ENCODE results near the gene PFDN1. TPM values are rescaled to one million over a fixed set of nuclear protein-coding genes. Genes with fewer than 3 reads are reported as not detected.

The PFDN1 gene
- total and polyA plus RNA-seq, 7 donors = 35.9 to 115 (median 55.0) TPM

DNA sequence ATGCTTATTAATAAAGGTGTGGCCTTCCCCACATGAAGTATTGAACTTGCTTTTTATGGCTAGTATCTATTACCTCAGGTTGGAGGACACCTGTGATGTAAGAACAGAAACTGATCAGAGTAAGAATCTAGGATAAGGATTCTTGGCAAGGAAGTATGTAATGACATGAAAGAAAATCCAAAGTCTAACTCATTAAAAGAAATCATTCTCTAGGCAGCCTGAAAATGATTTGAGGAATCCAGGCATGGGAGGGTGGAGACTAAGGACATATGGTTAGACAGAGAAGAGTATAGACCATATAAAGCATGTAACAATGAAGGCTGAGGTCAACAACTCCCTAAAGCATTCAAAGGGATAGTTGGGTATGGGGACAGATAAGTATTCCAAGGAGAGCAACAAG lies 32.9 kb downstream of the PFDN1 start:
- ATAC-seq (no peak), DNase-seq (no peak)
- H3K27ac ChIP-seq = no peak overlapping the region
- H3K27me3 ChIP-seq (ENCODE audit: insufficient read depth in 3 of 3, low read length in 2 of 3) = no peaks in the 10 kb centered on the region
- H3K4me1 ChIP-seq = peaks cover 25% of the 10 kb centered on the region
- H3K36me3 ChIP-seq (ENCODE audit: insufficient read depth in 1 of 2, low read depth in 1 of 2) = no peaks in the 10 kb centered on the region
- H3K9me3 ChIP-seq = no peaks in the 10 kb centered on the region
- intact Hi-C loops (cut with DNase I) = no loop called here
- no peak overlapping the region for H3K4me3 ChIP-seq
- TF ChIP-seq, protein P1, sequence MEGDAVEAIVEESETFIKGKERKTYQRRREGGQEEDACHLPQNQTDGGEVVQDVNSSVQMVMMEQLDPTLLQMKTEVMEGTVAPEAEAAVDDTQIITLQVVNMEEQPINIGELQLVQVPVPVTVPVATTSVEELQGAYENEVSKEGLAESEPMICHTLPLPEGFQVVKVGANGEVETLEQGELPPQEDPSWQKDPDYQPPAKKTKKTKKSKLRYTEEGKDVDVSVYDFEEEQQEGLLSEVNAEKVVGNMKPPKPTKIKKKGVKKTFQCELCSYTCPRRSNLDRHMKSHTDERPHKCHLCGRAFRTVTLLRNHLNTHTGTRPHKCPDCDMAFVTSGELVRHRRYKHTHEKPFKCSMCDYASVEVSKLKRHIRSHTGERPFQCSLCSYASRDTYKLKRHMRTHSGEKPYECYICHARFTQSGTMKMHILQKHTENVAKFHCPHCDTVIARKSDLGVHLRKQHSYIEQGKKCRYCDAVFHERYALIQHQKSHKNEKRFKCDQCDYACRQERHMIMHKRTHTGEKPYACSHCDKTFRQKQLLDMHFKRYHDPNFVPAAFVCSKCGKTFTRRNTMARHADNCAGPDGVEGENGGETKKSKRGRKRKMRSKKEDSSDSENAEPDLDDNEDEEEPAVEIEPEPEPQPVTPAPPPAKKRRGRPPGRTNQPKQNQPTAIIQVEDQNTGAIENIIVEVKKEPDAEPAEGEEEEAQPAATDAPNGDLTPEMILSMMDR (IDR thresholded peaks at IDR 0.05) = no peak

- DNase-seq = no peak
- H3K4me1 ChIP-seq = peaks cover 31% of the 10 kb centered on the region
- intact Hi-C loops (cut with DNase I) = no loop called here
Measured at GRCh38 chr5:140267559-140268018, 35.3 kb downstream of the PFDN1 start.

GRCh38 chr5:140267201-140267540 lies 35.7 kb downstream of the PFDN1 start:
- ATAC-seq = peak in 1 of 4 donors; percentile 6

More at GRCh38 chr5:140267559-140268018, 35.3 kb downstream of the PFDN1 start:
- Histone ChIP-seq H3K9me3 (no peaks in the 10 kb centered on the region), H3K27me3 (ENCODE audit: insufficient read depth in 3 of 3, low read length in 2 of 3) (no peaks in the 10 kb centered on the region), H3K36me3 (ENCODE audit: insufficient read depth in 1 of 2, low read depth in 1 of 2) (no peaks in the 10 kb centered on the region), H3K27ac (peak overlapping the region; percentile 79), H3K4me3 (peak overlapping the region; percentile 10)
- 18 to 24% (median 18%) methylated on average over 9 of the region's 9 CpGs for WGBS, 3 donors
- TF ChIP-seq, protein P1 (IDR thresholded peaks at IDR 0.05) = no peak
- ATAC-seq = peak in 3 of 4 donors; percentile 51 to 60 (median 54)

DNA sequence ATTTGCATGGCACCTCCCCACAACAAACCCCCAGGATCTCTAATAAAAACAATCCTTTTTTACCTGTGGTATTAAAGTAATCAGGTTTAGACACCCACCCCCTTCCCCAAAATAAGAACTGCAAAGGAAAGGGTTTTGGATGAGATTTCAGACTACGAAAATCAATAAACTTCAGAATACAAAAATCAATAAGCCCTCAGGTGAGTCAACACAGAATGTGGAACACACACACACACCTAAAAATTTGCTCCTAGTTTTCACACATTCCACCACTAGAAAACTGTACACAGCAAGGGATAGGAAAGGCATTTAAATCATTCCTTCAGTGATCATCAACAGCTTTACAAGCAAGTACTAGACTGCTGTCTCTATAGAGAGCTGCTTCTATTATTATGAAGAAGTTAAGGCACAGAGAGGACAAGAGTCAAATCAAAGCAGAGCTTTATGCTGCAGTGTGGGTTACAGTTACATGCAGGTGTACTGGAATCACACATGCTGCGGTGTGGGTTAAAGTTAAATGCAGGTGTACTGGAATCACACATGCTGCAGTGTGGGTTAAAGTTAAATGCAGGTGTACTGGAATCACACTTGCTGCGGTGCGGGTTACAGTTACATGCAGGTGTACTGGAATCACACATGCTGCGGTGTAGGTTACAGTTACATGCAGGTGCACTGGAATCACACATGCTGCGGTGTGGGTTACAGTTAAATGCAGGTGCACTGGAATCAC lies 36.3 kb downstream of the PFDN1 start:
- H3K27me3 ChIP-seq (ENCODE audit: insufficient read depth in 3 of 3, low read length in 2 of 3) = no peaks in the 10 kb centered on the region
- TF ChIP-seq, protein P1 (IDR thresholded peaks at IDR 0.05) = no peak
- DNase-seq = no peak
- H3K27ac ChIP-seq = peak overlapping the region; percentile 79
- H3K4me3 ChIP-seq = no peak overlapping the region
- H3K36me3 ChIP-seq (ENCODE audit: insufficient read depth in 1 of 2, low read depth in 1 of 2) = no peaks in the 10 kb centered on the region
- WGBS, 3 donors = 67 to 85% (median 70%) methylated on average over 6 of the region's 6 CpGs
- intact Hi-C loops (cut with DNase I) = no loop called here
- ATAC-seq = no peak
- no peaks in the 10 kb centered on the region for H3K9me3 ChIP-seq
- peaks cover 41% of the 10 kb centered on the region for H3K4me1 ChIP-seq

More at GRCh38 chr5:140267201-140267540, 35.7 kb downstream of the PFDN1 start:
- Histone ChIP-seq H3K9me3 (no peaks in the 10 kb centered on the region), H3K27ac (peak overlapping the region; percentile 79), H3K27me3 (ENCODE audit: insufficient read depth in 3 of 3, low read length in 2 of 3) (no peaks in the 10 kb centered on the region), H3K36me3 (ENCODE audit: insufficient read depth in 1 of 2, low read depth in 1 of 2) (no peaks in the 10 kb centered on the region), H3K4me3 (peak overlapping the region; percentile 10), H3K4me1 (peaks cover 36% of the 10 kb centered on the region)
- intact Hi-C loops (cut with DNase I) = no loop called here
- no peak for DNase-seq
- TF ChIP-seq, protein P1 (IDR thresholded peaks at IDR 0.05) = no peak
- 57 to 76% (median 59%) methylated on average over 3 of the region's 3 CpGs for whole genome bisulfite sequencing, 3 donors
